ENCODE data around the gene PXN.
"Not testable (repeated sequence)": the region's sequence is repeated elsewhere in the genome, so short reads cannot be mapped to it uniquely, and the experiment has no call there.

The PXN gene

DNA sequence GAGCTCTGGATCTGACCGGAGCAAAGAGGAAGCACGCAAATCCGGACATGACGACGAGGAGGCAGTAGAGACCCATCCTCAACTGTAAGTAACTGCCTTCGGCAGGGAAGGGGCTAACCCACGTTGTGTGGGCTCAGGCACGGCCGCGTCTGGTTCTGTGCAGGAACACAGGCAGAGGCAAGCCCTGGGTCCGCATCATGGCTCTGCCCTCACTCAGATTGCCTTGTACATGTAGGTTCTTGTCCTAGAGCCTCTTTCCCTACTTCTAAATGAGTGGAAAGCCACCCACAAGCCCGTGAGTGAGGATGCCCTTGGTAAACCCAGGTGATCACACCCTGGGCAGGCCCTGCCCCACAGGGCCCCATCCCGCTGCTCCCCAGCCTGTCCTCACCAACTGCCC is 55.7 kb downstream of the PXN start:
- DNase-seq (ENCODE audit: low spot score): no peak

- no peak for DNase-seq (ENCODE audit: low spot score)
Observed at GRCh38 chr12:120207227-120207626, 58.3 kb downstream of the PXN start.

GRCh38 chr12:120206781-120207180 is 58.7 kb downstream of the PXN start:
- not testable (repeated sequence) for DNase-seq (ENCODE audit: low spot score)

DNA sequence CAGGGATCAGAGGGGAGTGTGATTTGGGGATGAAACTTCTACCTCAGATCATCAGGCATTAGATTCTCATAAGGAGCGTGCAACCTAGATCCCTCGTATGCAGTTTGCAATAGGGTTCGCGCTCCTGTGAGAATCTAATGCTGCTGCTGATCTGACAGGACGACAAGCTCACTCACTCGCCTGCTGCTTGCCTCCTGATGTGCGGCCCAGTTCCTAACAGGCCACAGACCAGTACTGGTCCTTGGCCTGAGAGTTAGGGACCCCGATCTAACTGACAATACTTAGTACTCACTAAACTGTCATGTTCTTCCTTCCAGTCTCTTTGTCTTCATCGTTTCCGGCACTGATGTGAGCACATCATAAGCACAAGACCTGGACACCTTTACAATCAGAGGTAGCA is 59.3 kb downstream of the PXN start:
- DNase-seq (ENCODE audit: low spot score): no peak

- no peak for DNase-seq (ENCODE audit: low spot score)
Observed at GRCh38 chr12:120204171-120204570, 61.4 kb downstream of the PXN start.

- no peak for DNase-seq (ENCODE audit: low spot score)
Observed at GRCh38 chr12:120200364-120200800, 65.1 kb downstream of the PXN start.

- DNase-seq (ENCODE audit: low spot score): no peak
Observed at GRCh38 chr12:120199595-120200306, 65.8 kb downstream of the PXN start.

DNA sequence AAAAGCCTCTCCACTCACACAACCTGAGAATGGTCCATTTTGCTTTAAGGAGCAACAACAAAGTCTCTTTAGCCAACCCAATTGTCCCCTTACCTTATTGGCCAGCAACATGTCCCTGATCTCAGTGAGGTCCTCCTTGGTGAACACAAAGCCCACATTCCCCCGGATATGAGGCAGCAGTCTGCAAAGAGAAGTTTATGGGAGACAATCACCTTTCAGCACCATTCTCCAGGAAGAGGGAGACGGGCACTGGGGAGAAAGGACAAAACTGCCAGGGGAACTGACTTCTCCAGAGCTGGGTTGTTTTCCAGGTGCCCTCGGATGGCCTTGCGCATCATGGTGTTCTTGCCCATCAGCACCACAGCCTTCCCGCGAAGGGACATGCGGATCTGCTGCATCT is 66.5 kb downstream of the PXN start:
- DNase-seq (ENCODE audit: low spot score): no peak

DNA sequence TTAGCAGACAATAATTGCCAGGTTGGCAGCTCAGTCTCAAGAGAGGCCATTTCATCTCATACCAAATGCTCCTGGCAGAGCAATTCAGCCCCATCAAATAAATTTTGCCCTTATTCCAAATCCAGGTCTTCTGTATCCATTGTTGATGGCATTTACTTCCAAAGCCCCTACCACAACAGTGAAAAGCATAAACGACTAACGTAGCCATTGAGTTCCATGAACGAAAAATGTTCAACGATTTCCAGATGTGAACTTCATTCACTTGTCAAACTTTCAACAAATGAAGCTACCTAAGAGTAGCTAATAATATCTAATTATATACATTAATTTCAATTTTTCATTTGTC is 68.0 kb downstream of the PXN start:
- DNase-seq (ENCODE audit: low spot score): no peak

GRCh38 chr12:120196817-120197541 is 68.6 kb downstream of the PXN start:
- DNase-seq (ENCODE audit: low spot score): not testable (repeated sequence)

- DNase-seq (ENCODE audit: low spot score): no peak
Observed at GRCh38 chr12:120196363-120196762, 69.2 kb downstream of the PXN start.

GRCh38 chr12:120194534-120195395 is 70.8 kb downstream of the PXN start, which contains the start of gene GCN1:
Gene GCN1, minus strand, starts transcription at chr12:120194715. Its CDS starts 18 bp downstream, at chr12:120194697.
- peak; percentile 75 for DNase-seq (ENCODE audit: low spot score)

GRCh38 chr12:120194226-120194533 is 71.3 kb downstream of the PXN start:
- no peak for DNase-seq (ENCODE audit: low spot score)

DNA sequence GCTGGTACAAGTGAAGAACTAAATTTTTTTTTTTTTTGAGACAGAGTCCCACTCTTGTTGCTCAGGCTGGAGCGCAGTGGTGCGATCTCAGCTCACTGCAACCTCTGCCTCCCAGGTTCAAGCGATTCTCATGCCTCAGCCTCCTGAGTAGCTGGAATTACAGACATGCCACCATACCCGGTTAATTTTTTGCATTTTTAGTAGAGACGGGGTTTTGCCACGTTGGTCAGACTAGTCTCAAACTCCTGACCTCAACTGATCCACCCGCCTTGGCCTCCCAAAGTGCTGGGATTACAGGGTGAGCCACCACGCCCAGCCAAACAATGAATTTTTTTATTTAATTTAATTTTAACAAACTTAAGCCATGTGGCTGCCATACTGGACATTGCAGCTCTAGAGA is 72.2 kb downstream of the PXN start:
- not testable (repeated sequence) for DNase-seq (ENCODE audit: low spot score)

GRCh38 chr12:120190985-120191480 is 74.5 kb downstream of the PXN start:
- DNase-seq (ENCODE audit: low spot score): no peak

GRCh38 chr12:120190386-120190785 is 75.1 kb downstream of the PXN start:
- DNase-seq (ENCODE audit: low spot score): no peak

DNA sequence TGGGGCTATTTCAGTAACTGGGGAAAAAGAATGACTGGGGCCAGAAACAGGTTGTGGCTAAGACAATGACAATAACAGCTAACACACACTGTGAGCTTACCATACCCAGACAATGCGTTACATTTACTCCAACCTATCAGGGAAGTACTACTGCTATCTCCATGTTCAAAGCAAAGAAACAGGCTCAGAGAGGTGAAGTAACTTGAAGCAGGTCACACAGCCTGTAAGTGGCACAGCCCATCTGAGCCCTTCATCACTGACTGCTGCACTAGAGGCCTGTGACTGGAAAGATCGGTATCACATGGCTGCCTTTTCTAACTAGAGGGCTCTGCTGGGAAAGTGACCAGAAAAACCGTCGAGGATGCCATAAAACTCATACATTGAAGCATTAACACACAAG is 78.9 kb downstream of the PXN start:
- DNase-seq (ENCODE audit: low spot score): no peak

- DNase-seq (ENCODE audit: low spot score): no peak
Observed at GRCh38 chr12:120183211-120183631, 82.3 kb downstream of the PXN start.

DNA sequence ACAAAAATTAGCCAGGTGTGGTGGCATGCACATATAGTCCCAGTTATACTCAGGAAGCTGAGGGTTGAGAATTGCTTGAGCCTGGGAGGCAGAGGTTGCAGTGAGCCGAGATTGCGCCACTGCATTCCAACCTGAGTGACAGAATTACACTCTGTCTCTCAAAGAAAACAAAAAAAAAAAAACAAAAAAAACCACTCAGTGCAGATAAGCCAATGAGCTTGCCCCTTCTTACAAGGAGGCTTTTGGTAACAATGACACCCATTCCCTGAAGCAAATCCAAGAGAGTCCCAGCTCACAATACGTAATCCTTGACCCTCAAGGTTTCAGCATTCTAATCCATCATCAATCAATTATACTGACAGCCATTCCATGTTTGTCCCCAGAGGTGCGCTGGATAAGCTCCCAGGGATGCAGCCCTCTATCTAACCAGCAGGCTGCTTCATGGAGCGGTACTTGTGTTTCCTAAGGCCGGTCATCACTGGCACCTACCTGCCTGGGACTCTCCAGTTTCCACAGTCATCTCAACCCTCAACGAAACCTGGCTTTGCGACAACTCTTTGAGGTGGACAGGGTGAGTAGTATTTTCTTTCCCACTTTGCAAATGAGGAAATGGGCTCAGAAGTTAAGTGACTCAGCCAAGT is 83.4 kb downstream of the PXN start:
- DNase-seq (ENCODE audit: low spot score): no peak

GRCh38 chr12:120180975-120181374 is 84.6 kb downstream of the PXN start:
- DNase-seq (ENCODE audit: low spot score): no peak

DNA sequence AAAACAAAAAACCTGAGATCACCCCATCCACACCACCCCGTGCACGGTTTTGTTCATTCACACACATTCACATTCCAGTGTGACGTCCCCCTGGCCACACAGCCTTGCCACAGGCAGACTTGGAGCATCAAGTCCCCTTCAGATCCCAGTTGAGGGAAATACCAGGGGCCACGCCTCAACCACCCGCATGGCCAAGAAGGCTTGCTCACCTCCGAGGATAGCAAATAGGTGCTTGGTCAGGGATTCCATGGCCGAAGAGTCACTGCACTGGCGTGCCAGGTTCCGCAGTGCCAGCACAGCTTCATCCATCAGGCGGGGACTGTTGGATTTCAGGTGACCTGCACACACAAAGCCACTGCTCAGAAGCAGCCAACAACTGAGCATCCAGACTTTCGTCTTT is 90.0 kb downstream of the PXN start:
- DNase-seq (ENCODE audit: low spot score): no peak

DNA sequence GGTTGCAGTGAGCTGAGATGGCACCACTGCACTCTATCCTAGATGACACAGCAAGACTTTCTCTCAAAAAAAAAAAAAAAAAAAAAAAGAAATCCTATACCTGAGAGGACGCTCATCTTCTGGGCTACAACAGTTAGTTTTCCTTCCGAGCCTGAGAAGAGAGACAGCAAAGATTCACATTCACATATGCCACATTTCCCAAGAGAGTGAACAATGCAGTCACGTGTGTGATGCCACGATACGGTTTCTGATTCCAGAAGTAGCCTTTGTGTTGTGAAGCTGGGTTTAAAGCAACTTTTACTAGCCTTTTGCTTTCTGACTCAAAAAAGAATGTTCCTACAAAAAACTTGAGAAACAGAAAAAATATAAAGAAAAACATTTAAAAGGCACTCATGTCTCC is 90.5 kb downstream of the PXN start:
- DNase-seq (ENCODE audit: low spot score): no peak
